ENCODE measurements around the gene SPAG16.
A peak's percentile ranks its signal among the peaks of the same experiment; 100 is the strongest.

Gene SPAG16

GRCh38 chr2:214410128-214410775 is 1126.0 kb downstream of the SPAG16 start:
- TF ChIP-seq CTCF (conservative IDR thresholded peaks at IDR 0.05; ENCODE audit: low read length), result no peak
- H3K4me3 ChIP-seq (ENCODE audit: low read length), result no peak overlapping the region
- no peak for DNase-seq (ENCODE audit: low read depth)

- no peak for TF ChIP-seq CTCF (conservative IDR thresholded peaks at IDR 0.05; ENCODE audit: low read length)
- DNase-seq (ENCODE audit: low read depth), result peak; percentile 59
- H3K4me3 ChIP-seq (ENCODE audit: low read length), result no peak within 1 kb of the TSS
Observed at GRCh38 chr2:214410918-214411554, 1126.8 kb downstream of the SPAG16 start, which contains the start of gene VWC2L. VWC2L (plus strand) TSS chr2:214411054; CDS start chr2:214414194, 3,140 bp downstream.

GRCh38 chr2:214412679-214413078 is 1128.4 kb downstream of the SPAG16 start:
- H3K4me3 ChIP-seq (ENCODE audit: low read length), result no peak overlapping the region
- no peak for DNase-seq (ENCODE audit: low read depth)
- no peak for TF ChIP-seq CTCF (conservative IDR thresholded peaks at IDR 0.05; ENCODE audit: low read length)

- TF ChIP-seq CTCF (conservative IDR thresholded peaks at IDR 0.05; ENCODE audit: low read length), result no peak
Observed at GRCh38 chr2:214436470-214436869, 1152.2 kb downstream of the SPAG16 start.

GRCh38 chr2:214450118-214450894 is 1166.0 kb downstream of the SPAG16 start:
- no peak for TF ChIP-seq CTCF (conservative IDR thresholded peaks at IDR 0.05; ENCODE audit: low read length)
- no peak overlapping the region for H3K4me3 ChIP-seq (ENCODE audit: low read length)
- no peak for DNase-seq (ENCODE audit: low read depth)

More at GRCh38 chr2:214436470-214436869, 1152.2 kb downstream of the SPAG16 start:
- H3K4me3 ChIP-seq (ENCODE audit: low read length), result no peak overlapping the region
- DNase-seq (ENCODE audit: low read depth), result no peak

GRCh38 chr2:214451516-214452275 is 1167.4 kb downstream of the SPAG16 start:
- no peak for TF ChIP-seq CTCF (conservative IDR thresholded peaks at IDR 0.05; ENCODE audit: low read length)
- H3K4me3 ChIP-seq (ENCODE audit: low read length), result no peak overlapping the region
- DNase-seq (ENCODE audit: low read depth), result no peak

Data from AG10803 (cell line).